Measurements from ENCODE around the gene EXD3. TPM values are rescaled to one million over a fixed set of nuclear protein-coding genes. Genes with fewer than 3 reads are reported as not detected.

EXD3 gene
- total RNA-seq, 1 donor from 2014 or later: 24.5 TPM

GRCh38 chr9:137312852-137313325 lies 110.1 kb downstream of the EXD3 start:
- no peak overlapping the region for H3K4me3 Mint-ChIP-seq (ENCODE audit: unreplicated experiment)
- H3K4me1 Mint-ChIP-seq (ENCODE audit: low read depth, unreplicated experiment): peaks cover 3% of the 10 kb centered on the region
- H3K9me3 Mint-ChIP-seq (ENCODE audit: unreplicated experiment): peaks cover 4% of the 10 kb centered on the region
- no peaks in the 10 kb centered on the region for H3K27me3 Mint-ChIP-seq (ENCODE audit: unreplicated experiment)
- H3K27ac Mint-ChIP-seq (ENCODE audit: unreplicated experiment): no peak overlapping the region
- peak; percentile 21 for DNase-seq
- no peaks in the 10 kb centered on the region for H3K36me3 Mint-ChIP-seq (ENCODE audit: unreplicated experiment)
- TF ChIP-seq CTCF (IDR thresholded peaks at IDR 0.05; ENCODE audit: partially characterized antibody, unreplicated experiment): no peak

GRCh38 chr9:137311986-137312851 lies 110.7 kb downstream of the EXD3 start:
- TF ChIP-seq CTCF (IDR thresholded peaks at IDR 0.05; ENCODE audit: partially characterized antibody, unreplicated experiment): no peak
- no peak for DNase-seq
- H3K4me3 Mint-ChIP-seq (ENCODE audit: unreplicated experiment): no peak overlapping the region
- no peak overlapping the region for H3K27ac Mint-ChIP-seq (ENCODE audit: unreplicated experiment)
- peaks cover 4% of the 10 kb centered on the region for H3K9me3 Mint-ChIP-seq (ENCODE audit: unreplicated experiment)
- no peaks in the 10 kb centered on the region for H3K36me3 Mint-ChIP-seq (ENCODE audit: unreplicated experiment)
- H3K27me3 Mint-ChIP-seq (ENCODE audit: unreplicated experiment): no peaks in the 10 kb centered on the region
- peaks cover 3% of the 10 kb centered on the region for H3K4me1 Mint-ChIP-seq (ENCODE audit: low read depth, unreplicated experiment)

- DNase-seq: peak; percentile 18
- H3K9me3 Mint-ChIP-seq (ENCODE audit: unreplicated experiment): peaks cover 4% of the 10 kb centered on the region
- no peaks in the 10 kb centered on the region for H3K36me3 Mint-ChIP-seq (ENCODE audit: unreplicated experiment)
- no peak overlapping the region for H3K4me3 Mint-ChIP-seq (ENCODE audit: unreplicated experiment)
- no peaks in the 10 kb centered on the region for H3K27me3 Mint-ChIP-seq (ENCODE audit: unreplicated experiment)
- no peak for TF ChIP-seq CTCF (IDR thresholded peaks at IDR 0.05; ENCODE audit: partially characterized antibody, unreplicated experiment)
- peaks cover 3% of the 10 kb centered on the region for H3K4me1 Mint-ChIP-seq (ENCODE audit: low read depth, unreplicated experiment)
- H3K27ac Mint-ChIP-seq (ENCODE audit: unreplicated experiment): no peak overlapping the region
Observed at GRCh38 chr9:137311171-137311985, 111.6 kb downstream of the EXD3 start.

- Mint-ChIP-seq H3K4me3 (ENCODE audit: unreplicated experiment) (no peak overlapping the region), H3K4me1 (ENCODE audit: low read depth, unreplicated experiment) (peaks cover 4% of the 10 kb centered on the region), H3K36me3 (ENCODE audit: unreplicated experiment) (no peaks in the 10 kb centered on the region), H3K9me3 (ENCODE audit: unreplicated experiment) (peaks cover 4% of the 10 kb centered on the region), H3K27ac (ENCODE audit: unreplicated experiment) (no peak overlapping the region), H3K27me3 (ENCODE audit: unreplicated experiment) (no peaks in the 10 kb centered on the region)
- peak; percentile 55 for DNase-seq
- no peak for TF ChIP-seq CTCF (IDR thresholded peaks at IDR 0.05; ENCODE audit: partially characterized antibody, unreplicated experiment)
Observed at GRCh38 chr9:137310189-137311052, 112.5 kb downstream of the EXD3 start.

Measured in glutamatergic neuron (in vitro differentiated cells).